Liver (tissue), 3 donors: ENCODE results near the gene SORL1-AS1.
A peak's percentile ranks its signal among the peaks of the same experiment; 100 is the strongest.

Experiments
- RAD21 ChIP-seq, 2 donors: IDR thresholded peaks; 2 replicates each; pipeline ENCODE4 v1.6.1; 2016; ENCODE audit warnings: antibody characterized with exemption in 2 of 2, mild to moderate bottlenecking in 2 of 2
- RXRA ChIP-seq, 2 donors: IDR thresholded peaks; 2 replicates each; pipeline ENCODE4 v1.6.1; 2017 to 2018; ENCODE audit warnings: antibody characterized with exemption in 2 of 2, mild to moderate bottlenecking in 1 of 2
- TF ChIP-seq, protein P1 (sequence below): fragments of 150-350 bp; IDR thresholded peaks from 2 replicates; pipeline ENCODE4 v1.5.1; 2017; ENCODE audit warnings: improper control_type of control experiment, low read depth, low read length; ENCODE audit not compliant: missing input control
- donor health status: healthy.
- donor health status: healthy.

- TF ChIP-seq, protein P1, sequence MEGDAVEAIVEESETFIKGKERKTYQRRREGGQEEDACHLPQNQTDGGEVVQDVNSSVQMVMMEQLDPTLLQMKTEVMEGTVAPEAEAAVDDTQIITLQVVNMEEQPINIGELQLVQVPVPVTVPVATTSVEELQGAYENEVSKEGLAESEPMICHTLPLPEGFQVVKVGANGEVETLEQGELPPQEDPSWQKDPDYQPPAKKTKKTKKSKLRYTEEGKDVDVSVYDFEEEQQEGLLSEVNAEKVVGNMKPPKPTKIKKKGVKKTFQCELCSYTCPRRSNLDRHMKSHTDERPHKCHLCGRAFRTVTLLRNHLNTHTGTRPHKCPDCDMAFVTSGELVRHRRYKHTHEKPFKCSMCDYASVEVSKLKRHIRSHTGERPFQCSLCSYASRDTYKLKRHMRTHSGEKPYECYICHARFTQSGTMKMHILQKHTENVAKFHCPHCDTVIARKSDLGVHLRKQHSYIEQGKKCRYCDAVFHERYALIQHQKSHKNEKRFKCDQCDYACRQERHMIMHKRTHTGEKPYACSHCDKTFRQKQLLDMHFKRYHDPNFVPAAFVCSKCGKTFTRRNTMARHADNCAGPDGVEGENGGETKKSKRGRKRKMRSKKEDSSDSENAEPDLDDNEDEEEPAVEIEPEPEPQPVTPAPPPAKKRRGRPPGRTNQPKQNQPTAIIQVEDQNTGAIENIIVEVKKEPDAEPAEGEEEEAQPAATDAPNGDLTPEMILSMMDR, result no peak
- TF ChIP-seq RXRA (IDR thresholded peaks at IDR 0.05) (peak; percentile 90 to 98), RAD21 (IDR thresholded peaks at IDR 0.05) (peak; percentile 3 to 32)
Measured at GRCh38 chr11:121469910-121470309, 17.1 kb upstream of the SORL1-AS1 start.
